ENCODE data around the gene CLEC6A. TPM values are rescaled to one million over a fixed set of nuclear protein-coding genes. Genes with fewer than 3 reads are reported as not detected.
"Not testable (repeated sequence)": the region's sequence is repeated elsewhere in the genome, so short reads cannot be mapped to it uniquely, and the experiment has no call there.

The CLEC6A gene
- total RNA-seq (2014; rRNA removed) (not detected in 2 replicates), Bru-seq, nascent RNA (not detected), BruChase-seq, experiment 1, labeled RNA remaining after a 6-hour chase (not detected), BruChase-seq, experiment 2, labeled RNA remaining after a 2-hour chase (not detected)
- long read RNA-seq: 0 reads

DNA sequence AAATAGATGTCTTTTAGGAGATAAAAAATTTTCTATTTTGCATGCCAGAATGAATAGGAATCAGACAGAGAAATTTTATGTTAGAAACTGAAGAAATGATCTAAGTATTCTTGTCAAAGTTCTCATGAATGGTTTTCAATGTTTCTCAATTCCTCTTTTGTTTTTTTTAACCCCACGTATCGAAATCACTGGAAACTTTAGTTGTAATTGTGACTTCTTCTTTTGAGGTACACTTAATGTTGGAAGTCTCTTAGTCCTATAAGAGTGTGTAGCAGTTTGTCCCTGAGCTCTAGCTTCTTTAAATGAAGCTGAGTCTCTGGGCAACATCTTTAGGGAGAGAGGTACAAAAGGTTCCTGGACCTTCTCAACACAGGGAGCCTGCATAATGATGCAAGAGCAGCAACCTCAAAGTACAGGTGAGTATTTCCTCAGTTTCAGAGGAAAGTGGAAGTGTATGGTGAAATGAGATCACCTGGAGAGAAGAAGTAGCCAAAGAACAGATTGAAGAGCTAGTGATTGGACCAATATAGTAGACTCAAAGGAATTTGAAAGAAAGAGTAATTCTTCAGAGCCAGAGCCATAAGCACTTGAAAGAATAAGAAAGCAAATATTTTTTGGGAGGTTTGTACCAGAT is at the start of gene CLEC6A:
TSS of gene CLEC6A (plus strand) at position 236 of the 634 bp plus-strand sequence. CDS start at position 386, 150 bp downstream.
- no peak within 1 kb of the TSS for H3K9ac ChIP-seq (ENCODE audit: low read length)
- H3K4me1 ChIP-seq (ENCODE audit: insufficient read depth, low read length): no peaks in the 10 kb centered on the region
- TF ChIP-seq EZH2 (IDR thresholded peaks at IDR 0.05; ENCODE audit: low read length, unreplicated experiment) (no peak), EZH2phosphoT487 (IDR thresholded peaks at IDR 0.05; ENCODE audit: borderline replicate concordance, low read length) (no peak)
- TF ChIP-seq, protein P1, sequence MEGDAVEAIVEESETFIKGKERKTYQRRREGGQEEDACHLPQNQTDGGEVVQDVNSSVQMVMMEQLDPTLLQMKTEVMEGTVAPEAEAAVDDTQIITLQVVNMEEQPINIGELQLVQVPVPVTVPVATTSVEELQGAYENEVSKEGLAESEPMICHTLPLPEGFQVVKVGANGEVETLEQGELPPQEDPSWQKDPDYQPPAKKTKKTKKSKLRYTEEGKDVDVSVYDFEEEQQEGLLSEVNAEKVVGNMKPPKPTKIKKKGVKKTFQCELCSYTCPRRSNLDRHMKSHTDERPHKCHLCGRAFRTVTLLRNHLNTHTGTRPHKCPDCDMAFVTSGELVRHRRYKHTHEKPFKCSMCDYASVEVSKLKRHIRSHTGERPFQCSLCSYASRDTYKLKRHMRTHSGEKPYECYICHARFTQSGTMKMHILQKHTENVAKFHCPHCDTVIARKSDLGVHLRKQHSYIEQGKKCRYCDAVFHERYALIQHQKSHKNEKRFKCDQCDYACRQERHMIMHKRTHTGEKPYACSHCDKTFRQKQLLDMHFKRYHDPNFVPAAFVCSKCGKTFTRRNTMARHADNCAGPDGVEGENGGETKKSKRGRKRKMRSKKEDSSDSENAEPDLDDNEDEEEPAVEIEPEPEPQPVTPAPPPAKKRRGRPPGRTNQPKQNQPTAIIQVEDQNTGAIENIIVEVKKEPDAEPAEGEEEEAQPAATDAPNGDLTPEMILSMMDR (conservative IDR thresholded peaks at IDR 0.05; ENCODE audit: low read depth, low read length): no peak
- no peak for ATAC-seq
- CTCF ChIA-PET: no interaction called here
- H4K20me1 ChIP-seq (ENCODE audit: low read length): no peaks in the 10 kb centered on the region
- no peaks in the 10 kb centered on the region for H3F3A ChIP-seq (ENCODE audit: low read length, unreplicated experiment)
- no peaks in the 10 kb centered on the region for H3K79me2 ChIP-seq (ENCODE audit: low read length)
- H3K36me3 ChIP-seq (ENCODE audit: low read depth, low read length): no peaks in the 10 kb centered on the region
- BruUV-seq (replicated peaks): no TSS peak
- peaks cover 3% of the 10 kb centered on the region; the same call in 1 of the 2 replicates for H3K27me3 ChIP-seq (ENCODE audit: low read length)
- no peak for DNase-seq
- H2AFZ ChIP-seq (ENCODE audit: low read length): no peak within 1 kb of the TSS
- intact Hi-C loops (cut with micrococcal nuclease): loop anchor here (10.0 kb wide), 1 partner anchor 331 kb away; the partner anchor contains the start of gene CLEC4A
- no peak within 1 kb of the TSS for H3K27ac ChIP-seq (ENCODE audit: low read length)
- H3K9me3 ChIP-seq (ENCODE audit: low read length): no peaks in the 10 kb centered on the region
- POLR2A ChIA-PET (ENCODE audit: unreplicated experiment): no interaction called here
- no peaks in the 10 kb centered on the region for H3K9me2 ChIP-seq (replicated peaks; ENCODE audit: low read length)
- no peak within 1 kb of the TSS for H3K4me3 ChIP-seq (ENCODE audit: low read length)
- H3K4me2 ChIP-seq (ENCODE audit: low read length): no peak within 1 kb of the TSS

DNA sequence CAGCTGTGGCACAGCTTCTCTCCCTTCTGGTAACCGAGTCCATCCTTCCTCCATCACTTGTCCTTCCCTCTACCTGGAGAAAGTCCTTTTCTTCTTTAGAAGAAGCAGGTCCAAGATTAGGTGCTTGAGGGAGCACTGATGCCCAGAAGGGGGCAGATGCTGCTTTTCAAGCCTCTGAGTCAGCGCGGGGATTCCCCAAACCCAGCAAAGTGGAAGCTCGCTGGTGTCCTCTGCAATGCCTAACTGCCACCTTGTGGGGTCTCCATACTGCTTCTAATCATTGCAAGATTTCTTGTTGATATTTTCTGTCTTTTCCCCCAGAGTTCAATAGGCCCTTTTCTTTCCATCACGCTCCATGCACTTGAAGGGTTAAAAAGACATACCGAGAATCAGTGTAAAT is 36.2 kb upstream of the CLEC6A start:
- H3K27me3 ChIP-seq (ENCODE audit: low read length); H3K4me1 ChIP-seq (ENCODE audit: insufficient read depth, low read length); H3K36me3 ChIP-seq (ENCODE audit: low read depth, low read length); H3K4me2 ChIP-seq (ENCODE audit: low read length); intact Hi-C loops (cut with micrococcal nuclease); H3K9me3 ChIP-seq (ENCODE audit: low read length); ATAC-seq; H3K79me2 ChIP-seq (ENCODE audit: low read length); POLR2A ChIA-PET (ENCODE audit: unreplicated experiment); BruUV-seq (replicated peaks); H3K9me2 ChIP-seq (replicated peaks; ENCODE audit: low read length); H3K9ac ChIP-seq (ENCODE audit: low read length); H3F3A ChIP-seq (ENCODE audit: low read length, unreplicated experiment); H2AFZ ChIP-seq (ENCODE audit: low read length); CTCF ChIA-PET; H3K27ac ChIP-seq (ENCODE audit: low read length); H3K4me3 ChIP-seq (ENCODE audit: low read length); DNase-seq; H4K20me1 ChIP-seq (ENCODE audit: low read length): not testable (repeated sequence)

DNA sequence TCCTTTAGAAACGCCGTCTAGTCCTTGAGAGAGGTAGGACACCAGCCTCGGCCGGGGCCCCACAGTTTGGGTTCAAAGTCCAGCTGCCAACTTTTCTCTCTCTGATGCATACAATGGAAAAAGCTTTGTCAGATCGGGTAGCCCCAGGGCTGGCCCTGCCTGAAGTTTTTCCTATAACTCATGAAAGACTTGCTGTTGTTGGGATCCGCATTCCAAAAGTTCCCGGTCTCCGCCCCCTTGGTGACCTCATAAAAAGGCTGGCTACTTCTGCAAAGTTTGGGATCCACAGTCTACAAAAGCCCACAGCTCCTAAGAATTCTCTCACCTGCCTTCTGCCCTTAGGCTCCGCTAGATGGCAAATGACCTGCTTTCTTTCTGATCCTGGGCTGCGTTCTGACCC is 35.3 kb upstream of the CLEC6A start:
- no peaks in the 10 kb centered on the region for H3K9me2 ChIP-seq (replicated peaks; ENCODE audit: low read length)
- no peak overlapping the region for H3K9ac ChIP-seq (ENCODE audit: low read length)
- no peak overlapping the region for H3K4me3 ChIP-seq (ENCODE audit: low read length)
- H2AFZ ChIP-seq (ENCODE audit: low read length): no peak overlapping the region
- H3K4me2 ChIP-seq (ENCODE audit: low read length): no peak overlapping the region
- no peaks in the 10 kb centered on the region for H3K9me3 ChIP-seq (ENCODE audit: low read length)
- H3K4me1 ChIP-seq (ENCODE audit: insufficient read depth, low read length): no peaks in the 10 kb centered on the region
- TF ChIP-seq, protein P1 (conservative IDR thresholded peaks at IDR 0.05; ENCODE audit: low read depth, low read length): no peak
- TF ChIP-seq EZH2 (IDR thresholded peaks at IDR 0.05; ENCODE audit: low read length, unreplicated experiment) (no peak), EZH2phosphoT487 (IDR thresholded peaks at IDR 0.05; ENCODE audit: borderline replicate concordance, low read length) (no peak)
- CTCF ChIA-PET: no interaction called here
- BruUV-seq (replicated peaks): no TSS peak
- H3K27ac ChIP-seq (ENCODE audit: low read length): no peak overlapping the region
- DNase-seq (no peak), ATAC-seq (no peak)
- no peaks in the 10 kb centered on the region for H3K27me3 ChIP-seq (ENCODE audit: low read length)
- intact Hi-C loops (cut with micrococcal nuclease): no loop called here
- H3F3A ChIP-seq (ENCODE audit: low read length, unreplicated experiment): no peaks in the 10 kb centered on the region
- no peaks in the 10 kb centered on the region for H3K79me2 ChIP-seq (ENCODE audit: low read length)
- no peaks in the 10 kb centered on the region for H3K36me3 ChIP-seq (ENCODE audit: low read depth, low read length)
- H4K20me1 ChIP-seq (ENCODE audit: low read length): no peaks in the 10 kb centered on the region
- POLR2A ChIA-PET (ENCODE audit: unreplicated experiment): no interaction called here

DNA sequence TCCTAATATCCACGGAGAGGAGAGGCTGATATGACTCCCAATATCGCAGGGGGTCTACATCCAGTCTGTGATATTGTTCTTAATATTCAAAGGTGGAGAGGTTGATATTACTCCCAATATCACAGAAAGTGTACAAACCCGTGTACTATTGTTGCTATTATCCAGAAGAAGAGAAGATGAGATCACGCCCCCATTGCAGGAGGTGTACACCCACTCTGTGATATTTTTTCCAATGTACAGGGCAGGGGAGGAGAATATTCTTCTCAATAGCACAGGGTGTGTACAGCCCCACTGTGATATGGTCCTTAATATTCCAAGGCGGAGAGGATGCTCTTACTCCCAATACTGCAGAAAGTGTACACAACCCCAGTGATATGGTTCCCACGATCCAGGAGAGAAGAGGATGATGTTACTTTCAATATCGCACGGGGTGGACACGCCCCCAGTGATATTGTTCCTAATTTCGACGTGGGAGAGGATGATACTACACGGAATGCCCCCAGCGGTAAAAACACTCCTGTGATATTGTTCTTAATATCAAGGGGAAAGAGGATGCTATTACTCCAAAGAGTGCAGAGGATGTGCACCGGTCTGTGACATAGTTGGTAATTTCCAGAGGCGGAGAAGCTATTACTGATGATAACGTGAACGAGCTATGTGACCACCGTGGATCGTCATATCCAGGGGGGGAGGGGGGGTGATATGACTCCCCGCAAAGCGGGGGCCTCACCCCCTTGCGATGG is 11.1 kb upstream of the CLEC6A start:
- H3K4me2 ChIP-seq (ENCODE audit: low read length); ATAC-seq; DNase-seq: not testable (repeated sequence)

More for the DNA sequence above, 11.1 kb upstream of the CLEC6A start:
- H3K36me3 ChIP-seq (ENCODE audit: low read depth, low read length); H3K9me3 ChIP-seq (ENCODE audit: low read length); H4K20me1 ChIP-seq (ENCODE audit: low read length); H3K4me3 ChIP-seq (ENCODE audit: low read length); intact Hi-C loops (cut with micrococcal nuclease); POLR2A ChIA-PET (ENCODE audit: unreplicated experiment); H3K9ac ChIP-seq (ENCODE audit: low read length); H3K79me2 ChIP-seq (ENCODE audit: low read length); H3F3A ChIP-seq (ENCODE audit: low read length, unreplicated experiment); CTCF ChIA-PET; H3K9me2 ChIP-seq (replicated peaks; ENCODE audit: low read length); H3K27ac ChIP-seq (ENCODE audit: low read length); H3K4me1 ChIP-seq (ENCODE audit: insufficient read depth, low read length); BruUV-seq (replicated peaks); H2AFZ ChIP-seq (ENCODE audit: low read length); H3K27me3 ChIP-seq (ENCODE audit: low read length): not testable (repeated sequence)

Data from PC-3 (cell line).